Measurements from ENCODE around the gene PTGFRN. TPM values are rescaled to one million over a fixed set of nuclear protein-coding genes. Genes with fewer than 3 reads are reported as not detected.

Gene PTGFRN
- total and polyA plus RNA-seq, 2 of the 13 experiments (the other 11 are each of a cell fraction or from before 2014, with no cell fraction given) = 3.3 to 11.3 TPM

DNA sequence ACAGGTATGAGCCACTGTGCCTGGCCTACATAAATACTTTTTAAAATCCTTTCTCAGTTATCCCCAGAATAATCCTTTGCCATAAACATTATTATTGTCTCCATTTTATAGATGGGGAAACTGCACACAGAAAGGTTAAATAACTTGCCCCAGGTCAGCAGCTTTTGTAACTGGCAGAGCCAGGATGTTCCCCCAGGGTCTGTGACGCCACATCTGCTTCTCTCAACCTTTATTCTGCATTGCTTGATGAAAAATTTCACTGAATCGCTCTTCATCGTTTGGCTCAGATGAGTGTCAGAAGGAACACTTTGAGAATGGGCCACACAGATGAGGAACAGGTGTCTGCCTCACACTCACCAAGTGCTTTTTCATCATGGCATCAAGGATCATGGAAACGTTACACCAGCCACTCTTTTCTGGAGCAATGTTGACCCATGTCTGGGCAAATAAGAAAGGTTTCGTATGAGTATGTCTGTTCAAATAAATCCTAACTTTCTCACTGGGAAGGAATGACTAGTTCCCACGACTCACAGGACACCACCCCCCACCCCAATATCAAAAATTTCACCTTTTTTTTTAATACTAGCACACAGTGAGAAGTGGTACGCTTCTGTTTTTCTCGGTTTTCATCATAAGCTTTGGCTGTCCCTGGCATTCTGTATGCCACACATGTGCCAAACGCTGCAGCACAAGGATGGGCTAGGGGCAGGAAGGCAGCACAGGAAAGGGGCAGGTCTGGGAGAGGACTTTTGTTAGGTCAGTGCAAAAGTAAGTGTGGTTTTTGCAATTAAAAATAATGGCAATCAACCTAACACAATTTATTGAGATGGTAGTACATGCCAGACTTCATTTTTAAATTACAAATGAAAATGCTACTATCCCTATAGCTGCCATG is 9.0 kb upstream of the PTGFRN start (continued):
- TF ChIP-seq, protein P1, sequence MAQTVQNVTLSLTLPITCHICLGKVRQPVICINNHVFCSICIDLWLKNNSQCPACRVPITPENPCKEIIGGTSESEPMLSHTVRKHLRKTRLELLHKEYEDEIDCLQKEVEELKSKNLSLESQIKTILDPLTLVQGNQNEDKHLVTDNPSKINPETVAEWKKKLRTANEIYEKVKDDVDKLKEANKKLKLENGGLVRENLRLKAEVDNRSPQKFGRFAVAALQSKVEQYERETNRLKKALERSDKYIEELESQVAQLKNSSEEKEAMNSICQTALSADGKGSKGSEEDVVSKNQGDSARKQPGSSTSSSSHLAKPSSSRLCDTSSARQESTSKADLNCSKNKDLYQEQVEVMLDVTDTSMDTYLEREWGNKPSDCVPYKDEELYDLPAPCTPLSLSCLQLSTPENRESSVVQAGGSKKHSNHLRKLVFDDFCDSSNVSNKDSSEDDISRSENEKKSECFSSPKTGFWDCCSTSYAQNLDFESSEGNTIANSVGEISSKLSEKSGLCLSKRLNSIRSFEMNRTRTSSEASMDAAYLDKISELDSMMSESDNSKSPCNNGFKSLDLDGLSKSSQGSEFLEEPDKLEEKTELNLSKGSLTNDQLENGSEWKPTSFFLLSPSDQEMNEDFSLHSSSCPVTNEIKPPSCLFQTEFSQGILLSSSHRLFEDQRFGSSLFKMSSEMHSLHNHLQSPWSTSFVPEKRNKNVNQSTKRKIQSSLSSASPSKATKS (CRISPR knock-in tag; IDR thresholded peaks at IDR 0.05) = no peak
- TF ChIP-seq, protein P2, sequence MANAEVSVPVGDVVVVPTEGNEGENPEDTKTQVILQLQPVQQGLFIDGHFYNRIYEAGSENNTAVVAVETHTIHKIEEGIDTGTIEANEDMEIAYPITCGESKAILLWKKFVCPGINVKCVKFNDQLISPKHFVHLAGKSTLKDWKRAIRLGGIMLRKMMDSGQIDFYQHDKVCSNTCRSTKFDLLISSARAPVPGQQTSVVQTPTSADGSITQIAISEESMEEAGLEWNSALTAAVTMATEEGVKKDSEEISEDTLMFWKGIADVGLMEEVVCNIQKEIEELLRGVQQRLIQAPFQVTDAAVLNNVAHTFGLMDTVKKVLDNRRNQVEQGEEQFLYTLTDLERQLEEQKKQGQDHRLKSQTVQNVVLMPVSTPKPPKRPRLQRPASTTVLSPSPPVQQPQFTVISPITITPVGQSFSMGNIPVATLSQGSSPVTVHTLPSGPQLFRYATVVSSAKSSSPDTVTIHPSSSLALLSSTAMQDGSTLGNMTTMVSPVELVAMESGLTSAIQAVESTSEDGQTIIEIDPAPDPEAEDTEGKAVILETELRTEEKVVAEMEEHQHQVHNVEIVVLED (CRISPR knock-in tag; IDR thresholded peaks at IDR 0.05; ENCODE audit: borderline replicate concordance) = no peak
- no peak for TF ChIP-seq KAT7 (CRISPR knock-in tag; IDR thresholded peaks at IDR 0.05; ENCODE audit: borderline replicate concordance)

DNA sequence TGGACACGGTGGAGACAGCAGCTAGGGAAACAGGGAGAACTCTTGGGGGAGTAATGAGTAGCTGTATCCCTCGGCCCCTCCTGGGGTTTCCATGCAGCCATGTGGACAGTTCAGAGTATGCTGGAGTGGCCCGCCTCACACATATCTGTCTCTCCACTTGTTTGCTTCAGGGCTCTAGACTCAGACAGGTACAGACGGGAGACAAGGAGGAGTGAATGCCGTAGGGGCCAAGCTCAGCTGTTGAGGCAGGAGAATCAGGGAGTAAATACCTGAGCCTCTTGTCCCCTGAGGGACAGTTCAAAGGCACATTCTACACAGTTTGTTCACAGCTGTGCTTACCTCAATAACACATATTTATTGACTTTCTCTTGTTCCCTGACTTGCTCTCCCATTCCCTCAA is 7.7 kb upstream of the PTGFRN start:
- Histone ChIP-seq H2AFZ (ENCODE audit: low read length) (no peak overlapping the region), H3K27ac (ENCODE audit: extremely low read length, insufficient read depth, low read length) (no peak overlapping the region), H3K9ac (ENCODE audit: insufficient read depth, low read depth, low read length) (no peak overlapping the region), H3K4me1 (ENCODE audit: insufficient read depth, low read length) (no peaks in the 10 kb centered on the region), H3K9me3 (ENCODE audit: low read length) (no peaks in the 10 kb centered on the region), H3K4me2 (ENCODE audit: low read depth, low read length) (no peak overlapping the region), H4K20me1 (ENCODE audit: insufficient read depth, low read length) (no peaks in the 10 kb centered on the region), H3K27me3 (ENCODE audit: control insufficient read depth in 1 of 2, insufficient read depth in 2 of 2, low read length in 2 of 2) (peaks cover 0 to 9% of the 10 kb centered on the region in 2 experiments; a peak in 2 of 5 replicates), H3K36me3 (replicated peaks in 1 of 2; ENCODE audit: control insufficient read depth in 1 of 2, insufficient read depth in 2 of 2, low read length in 2 of 2) (no peaks in the 10 kb centered on the region), H3K4me3 (replicated peaks in 1 of 3; ENCODE audit: insufficient read depth in 1 of 3, low read depth in 2 of 3, low read length in 3 of 3) (no peak overlapping the region), H3K79me2 (ENCODE audit: insufficient read depth, low read length) (no peaks in the 10 kb centered on the region)
- FAIRE-seq (no peak), ATAC-seq (peak; percentile 66), DNase-seq (ENCODE audit: low spot score) (no peak)
- 0% methylated on average over 2 of the region's 5 CpGs for WGBS (ENCODE audit: low lambda C conversion rate)
- POLR2A ChIA-PET = no interaction called here
- in situ Hi-C loops (cut with HindIII; ENCODE audit: extremely low pct_ligation_motif_present, low pct_unique_long_range_greater_than_20kb) = no loop called here
- CTCF ChIA-PET (ENCODE audit: low intra/inter-chr PET ratio, low total read pairs) = no interaction called here
- intact Hi-C loops (cut with micrococcal nuclease; ENCODE audit: unreplicated experiment) = no loop called here
- BruUV-seq (replicated peaks) = no TSS peak
- TF ChIP-seq SIN3B (IDR thresholded peaks at IDR 0.05; ENCODE audit: low read length) (no peak), AGO1 (IDR thresholded peaks at IDR 0.05; ENCODE audit: low read depth, low read length, poor library complexity, severe bottlenecking) (no peak), SUZ12 (IDR thresholded peaks at IDR 0.05; ENCODE audit: low read depth, low read length) (no peak), ZNF7 (CRISPR knock-in tag; IDR thresholded peaks at IDR 0.05) (no peak), ZNF484 (CRISPR knock-in tag; IDR thresholded peaks at IDR 0.05; ENCODE audit: borderline replicate concordance, low read depth) (no peak), CAMTA2 (CRISPR knock-in tag; IDR thresholded peaks at IDR 0.05; ENCODE audit: borderline replicate concordance) (no peak), ZNF747 (CRISPR knock-in tag; IDR thresholded peaks at IDR 0.05; ENCODE audit: borderline replicate concordance) (no peak), HOXA9 (CRISPR knock-in tag; IDR thresholded peaks at IDR 0.05; ENCODE audit: borderline replicate concordance) (no peak), SRSF1 (optimal IDR thresholded peaks at IDR 0.05; ENCODE audit: low read depth, low read length) (no peak), MTA1 (CRISPR knock-in tag; IDR thresholded peaks at IDR 0.05; ENCODE audit: borderline replicate concordance) (no peak), ATRX (CRISPR knock-in tag; IDR thresholded peaks at IDR 0.05; ENCODE audit: borderline replicate concordance) (no peak)
- TF ChIP-seq, protein P3, sequence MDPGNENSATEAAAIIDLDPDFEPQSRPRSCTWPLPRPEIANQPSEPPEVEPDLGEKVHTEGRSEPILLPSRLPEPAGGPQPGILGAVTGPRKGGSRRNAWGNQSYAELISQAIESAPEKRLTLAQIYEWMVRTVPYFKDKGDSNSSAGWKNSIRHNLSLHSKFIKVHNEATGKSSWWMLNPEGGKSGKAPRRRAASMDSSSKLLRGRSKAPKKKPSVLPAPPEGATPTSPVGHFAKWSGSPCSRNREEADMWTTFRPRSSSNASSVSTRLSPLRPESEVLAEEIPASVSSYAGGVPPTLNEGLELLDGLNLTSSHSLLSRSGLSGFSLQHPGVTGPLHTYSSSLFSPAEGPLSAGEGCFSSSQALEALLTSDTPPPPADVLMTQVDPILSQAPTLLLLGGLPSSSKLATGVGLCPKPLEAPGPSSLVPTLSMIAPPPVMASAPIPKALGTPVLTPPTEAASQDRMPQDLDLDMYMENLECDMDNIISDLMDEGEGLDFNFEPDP (CRISPR knock-in tag; conservative IDR thresholded peaks at IDR 0.05) = no peak
- TF ChIP-seq, protein P4, sequence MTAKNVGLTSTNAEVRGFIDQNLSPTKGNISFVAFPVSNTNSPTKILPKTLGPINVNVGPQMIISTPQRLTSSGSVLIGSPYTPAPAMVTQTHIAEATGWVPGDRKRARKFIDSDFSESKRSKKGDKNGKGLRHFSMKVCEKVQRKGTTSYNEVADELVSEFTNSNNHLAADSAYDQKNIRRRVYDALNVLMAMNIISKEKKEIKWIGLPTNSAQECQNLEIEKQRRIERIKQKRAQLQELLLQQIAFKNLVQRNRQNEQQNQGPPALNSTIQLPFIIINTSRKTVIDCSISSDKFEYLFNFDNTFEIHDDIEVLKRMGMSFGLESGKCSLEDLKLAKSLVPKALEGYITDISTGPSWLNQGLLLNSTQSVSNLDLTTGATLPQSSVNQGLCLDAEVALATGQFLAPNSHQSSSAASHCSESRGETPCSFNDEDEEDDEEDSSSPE (CRISPR knock-in tag; IDR thresholded peaks at IDR 0.05) = no peak

All from HepG2 (cell line).